Hepatic stellate cell (primary cell): ENCODE data around the gene ESPL1.
A peak's percentile ranks its signal among the peaks of the same experiment; 100 is the strongest.

Experiments
- DNase-seq: peaks from one replicate; pipeline ENCODE4 v3.0.0; 2011; ENCODE audit warnings: low spot score

ESPL1 gene

GRCh38 chr12:53231671-53231920 is 36.5 kb upstream of the ESPL1 start:
- DNase-seq, result no peak

- DNase-seq, result peak; percentile 83
Measured at GRCh38 chr12:53231921-53232645, 36.0 kb upstream of the ESPL1 start, which contains the start of gene RARG. RARG (minus strand) TSS chr12:53232209; CDS start chr12:53227545, 4,664 bp downstream.

GRCh38 chr12:53232646-53233461 is 35.2 kb upstream of the ESPL1 start:
- DNase-seq, result peak; percentile 79

DNA sequence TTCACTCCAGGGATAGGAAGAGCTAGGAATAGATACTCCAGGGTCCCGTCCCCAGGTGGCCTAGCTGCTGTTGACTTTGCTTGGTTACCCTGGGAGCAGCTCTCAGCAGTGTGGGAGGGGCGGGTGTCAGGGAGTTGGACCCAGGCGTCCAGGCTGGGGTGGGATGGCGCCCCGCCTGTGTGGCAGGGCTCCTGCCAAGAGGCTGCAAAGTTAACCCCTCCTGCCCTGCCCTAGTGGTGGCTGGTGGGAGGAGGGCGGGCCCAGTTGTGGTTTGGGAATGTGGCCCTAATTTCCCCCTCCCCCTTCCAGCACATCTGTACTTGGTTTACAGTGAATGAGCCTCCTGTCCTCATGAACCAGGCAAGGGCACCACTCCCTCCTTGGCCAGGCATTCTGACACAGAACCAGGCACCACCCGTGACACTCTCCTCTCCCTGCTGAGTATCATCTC is 34.4 kb upstream of the ESPL1 start:
- DNase-seq, result no peak

GRCh38 chr12:53234271-53234914 is 33.7 kb upstream of the ESPL1 start:
- DNase-seq, result no peak

GRCh38 chr12:53235164-53235563 is 32.9 kb upstream of the ESPL1 start:
- DNase-seq, result no peak

GRCh38 chr12:53235742-53236442 is 32.2 kb upstream of the ESPL1 start:
- no peak for DNase-seq

DNA sequence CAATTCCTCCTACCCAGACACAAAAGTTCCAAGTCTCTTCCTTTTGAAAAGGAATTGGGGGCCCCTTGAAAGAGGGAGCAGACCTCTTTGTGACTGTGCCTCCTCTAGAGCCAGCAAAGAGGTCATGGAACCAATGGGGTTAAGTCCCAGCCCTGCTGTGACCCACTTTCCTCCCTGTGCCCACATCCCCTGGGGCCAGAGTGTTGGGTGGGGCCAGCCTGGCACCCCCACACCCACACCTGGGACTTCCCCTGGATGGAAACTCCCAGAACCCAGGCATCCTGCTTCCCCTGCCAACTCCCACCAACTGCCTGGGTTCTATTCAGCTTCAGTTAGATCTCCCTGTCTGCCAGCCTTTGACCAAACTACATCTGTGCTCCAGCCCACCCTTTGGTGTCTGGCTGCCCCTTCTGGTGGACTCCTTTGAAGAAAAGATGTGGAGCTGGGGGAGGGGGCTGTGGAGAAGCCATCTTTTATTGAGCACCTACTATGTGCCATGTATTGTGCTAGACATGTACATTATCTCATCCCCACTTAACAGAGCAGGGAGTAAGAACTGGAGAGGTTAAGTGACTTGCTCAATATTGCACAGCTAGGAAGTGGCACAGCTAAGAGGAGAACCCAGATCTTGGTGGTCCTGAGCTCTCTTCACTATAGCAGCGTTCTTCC is 31.5 kb upstream of the ESPL1 start:
- DNase-seq, result no peak

DNA sequence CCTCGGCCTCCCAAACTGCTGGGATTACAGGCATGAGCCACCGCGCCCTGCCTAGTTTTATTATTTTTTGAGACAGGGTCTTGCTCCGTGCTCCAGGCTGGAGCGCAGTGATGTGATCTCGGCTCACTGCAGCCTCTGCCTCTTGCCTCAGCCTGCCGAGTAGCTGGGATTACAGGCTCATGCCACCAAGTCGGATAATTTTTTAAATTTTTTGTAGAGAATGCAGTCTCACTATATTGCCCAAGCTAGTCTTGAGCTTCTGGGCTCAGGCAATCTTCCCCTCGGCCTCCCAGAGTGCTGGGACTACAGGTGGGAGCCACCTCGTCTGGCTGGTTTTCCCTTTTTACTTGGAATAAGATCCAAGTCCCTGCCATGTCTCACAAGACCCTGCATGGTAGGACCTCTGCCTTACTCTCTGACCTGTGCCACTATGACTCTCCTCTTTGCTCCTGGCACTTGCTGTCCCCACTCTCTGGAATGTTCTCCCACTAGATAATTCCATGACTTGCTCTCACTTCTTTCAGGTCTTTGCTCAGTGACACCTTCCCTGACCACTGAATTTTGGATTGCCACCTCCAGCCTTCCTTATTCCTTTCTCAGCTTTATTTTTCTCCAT is 28.3 kb upstream of the ESPL1 start:
- no peak for DNase-seq

DNA sequence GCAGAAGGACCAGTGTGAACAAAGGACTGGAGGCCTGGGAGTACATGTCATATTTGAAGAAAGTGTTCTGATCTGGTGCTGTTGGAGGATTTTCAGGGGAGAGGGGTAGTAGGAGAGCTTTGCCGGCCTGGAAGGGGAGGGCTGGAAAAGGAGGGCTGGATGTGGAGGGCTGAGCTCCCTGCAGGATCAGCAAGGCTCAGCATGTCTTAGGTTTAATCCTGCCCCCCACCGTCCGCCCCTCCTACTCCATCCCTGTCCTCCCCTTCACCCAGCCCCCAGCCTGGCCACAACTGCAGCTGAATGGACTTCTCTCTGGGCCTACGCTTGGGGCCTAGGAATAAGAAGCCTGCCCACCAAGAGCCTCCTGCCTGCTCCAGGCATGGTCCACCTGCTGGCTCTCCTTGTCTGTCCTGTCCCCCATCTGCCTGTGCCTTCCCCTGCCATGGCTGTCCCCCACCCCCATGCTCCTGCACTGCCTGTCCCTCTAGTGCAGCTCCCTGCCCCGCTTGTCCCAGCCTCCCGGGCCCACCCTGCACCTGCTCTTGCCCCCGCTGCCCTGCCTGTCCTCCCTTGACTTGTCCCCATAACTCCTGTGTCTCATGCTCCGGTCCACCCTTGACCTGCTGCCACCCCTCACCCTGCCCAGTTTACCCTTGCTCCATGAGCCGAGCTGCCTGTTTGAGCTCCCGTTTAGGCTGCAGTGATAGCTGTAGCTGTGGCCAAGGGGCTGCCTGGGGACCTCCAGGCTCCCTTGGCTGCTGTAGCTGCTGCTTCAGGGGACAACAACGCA is 26.3 kb upstream of the ESPL1 start:
- no peak for DNase-seq

DNA sequence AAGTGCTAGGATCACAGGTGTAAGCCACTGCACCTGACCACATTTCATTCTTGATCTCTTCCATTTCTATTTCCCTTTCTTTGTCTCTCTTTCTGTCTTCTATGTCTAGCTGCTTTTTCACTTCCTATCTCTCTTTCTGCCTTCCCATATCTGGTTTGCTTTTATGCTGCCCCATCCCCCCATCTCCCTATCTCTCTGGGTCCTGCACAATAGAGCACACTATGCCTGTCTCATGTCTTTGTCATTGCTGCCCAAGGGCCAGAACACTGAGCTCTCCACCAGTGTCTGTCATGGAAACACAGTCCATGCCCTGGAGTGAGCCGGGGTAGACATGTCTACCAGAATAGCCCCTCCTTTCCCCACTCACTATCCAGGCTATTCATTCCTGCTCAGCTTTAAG is 23.8 kb upstream of the ESPL1 start:
- no peak for DNase-seq

- DNase-seq, result no peak
Measured at GRCh38 chr12:53245286-53245685, 22.8 kb upstream of the ESPL1 start.

DNA sequence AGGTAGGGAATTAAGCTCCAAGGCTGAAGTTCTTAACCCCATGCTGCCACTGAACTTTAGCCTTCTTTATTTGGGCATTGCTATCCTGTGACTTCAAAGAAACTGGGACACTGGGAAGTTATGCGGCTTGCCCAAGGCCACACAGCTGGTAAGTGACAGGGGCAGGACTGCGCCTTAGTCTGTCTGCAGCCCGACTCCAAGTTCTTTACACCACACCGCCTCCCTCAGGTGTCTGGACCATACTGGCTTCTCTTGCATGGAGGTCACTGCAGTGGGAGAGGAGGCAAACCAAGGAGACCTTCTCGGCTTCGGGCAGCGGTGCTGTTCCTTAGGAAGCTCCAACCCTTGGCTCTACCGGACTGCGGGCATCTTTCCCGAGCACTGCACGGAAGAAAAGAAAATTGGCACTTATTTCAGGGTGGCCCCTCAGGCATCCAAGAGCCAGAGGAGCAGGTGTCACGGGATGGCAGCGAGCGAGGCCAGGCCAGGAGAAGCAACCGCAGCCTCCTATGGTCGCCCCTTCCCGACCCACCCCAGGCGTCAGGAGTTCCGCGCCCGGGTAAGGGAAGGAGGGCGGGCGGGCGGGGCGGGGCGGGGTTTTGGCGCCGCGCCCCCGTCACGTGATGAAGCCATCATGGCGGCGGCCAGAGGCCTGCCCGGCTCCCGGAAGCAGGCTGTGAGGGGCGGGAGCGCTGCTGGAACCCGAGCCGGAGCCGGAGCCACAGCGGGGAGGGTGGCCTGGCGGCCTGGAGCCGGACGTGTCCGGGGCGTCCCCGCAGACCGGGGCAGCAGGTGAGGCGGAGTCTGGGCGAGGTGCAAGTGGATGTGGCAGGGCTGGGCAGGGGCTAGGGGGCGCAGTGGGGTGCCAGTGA is 16.4 kb upstream of the ESPL1 start:
- DNase-seq, result peak; percentile 90

- DNase-seq, result peak; percentile 49
Measured at GRCh38 chr12:53252349-53252916, 15.7 kb upstream of the ESPL1 start.

GRCh38 chr12:53253298-53253697 is 14.8 kb upstream of the ESPL1 start:
- no peak for DNase-seq

- no peak for DNase-seq
Measured at GRCh38 chr12:53254816-53255545, 13.1 kb upstream of the ESPL1 start.

DNA sequence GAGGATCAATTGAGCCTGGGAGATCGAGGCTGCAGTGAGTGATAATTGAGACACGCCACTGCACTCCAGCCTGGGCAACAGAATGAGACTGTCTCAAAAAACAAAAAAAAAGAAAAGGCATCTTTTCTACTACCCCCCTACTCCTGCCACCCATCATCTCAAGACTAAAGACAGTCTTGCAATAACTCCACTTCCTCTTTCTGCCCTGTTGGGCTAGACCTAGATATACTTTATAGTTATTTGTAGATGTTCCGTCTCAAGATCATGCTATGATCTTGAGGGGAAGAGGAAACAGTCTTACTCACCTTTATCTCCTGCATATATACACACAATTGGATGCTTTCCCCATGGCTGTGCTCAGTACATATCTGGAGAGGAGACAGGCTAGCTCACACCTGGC is 12.1 kb upstream of the ESPL1 start:
- DNase-seq, result no peak
